Measurements from ENCODE around the gene GPANK1.

Gene GPANK1

DNA sequence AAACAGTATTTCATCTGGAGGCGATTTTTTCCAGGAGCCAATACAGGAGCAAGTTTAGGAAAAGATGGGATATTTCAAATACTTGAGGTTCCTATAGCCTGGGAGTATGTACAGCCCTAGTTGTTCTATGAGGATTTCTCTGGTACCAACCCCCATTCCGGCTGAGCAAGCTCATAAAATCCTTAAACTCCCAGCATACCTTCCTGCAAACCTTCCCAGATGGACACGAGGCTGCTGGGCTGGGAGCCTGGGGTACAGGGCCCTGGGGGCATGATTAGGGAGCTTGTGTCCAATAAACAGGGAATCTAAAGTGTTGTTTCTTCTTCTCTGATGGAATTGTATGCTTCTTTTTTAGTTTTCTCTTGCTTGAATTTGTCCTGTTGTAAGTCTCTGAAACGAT, 42.8 kb downstream of the GPANK1 start:
- TF ChIP-seq TAF1 (IDR thresholded peaks at IDR 0.05; ENCODE audit: borderline replicate concordance, low read depth, low read length) (no peak), POLR2AphosphoS5 (IDR thresholded peaks at IDR 0.05; ENCODE audit: low read depth, low read length) (no peak), POLR2A (IDR thresholded peaks at IDR 0.05; ENCODE audit: low read depth, low read length) (no peak)
- no peak for FAIRE-seq
- DNase-seq (ENCODE audit: insufficient read length): no peak

DNA sequence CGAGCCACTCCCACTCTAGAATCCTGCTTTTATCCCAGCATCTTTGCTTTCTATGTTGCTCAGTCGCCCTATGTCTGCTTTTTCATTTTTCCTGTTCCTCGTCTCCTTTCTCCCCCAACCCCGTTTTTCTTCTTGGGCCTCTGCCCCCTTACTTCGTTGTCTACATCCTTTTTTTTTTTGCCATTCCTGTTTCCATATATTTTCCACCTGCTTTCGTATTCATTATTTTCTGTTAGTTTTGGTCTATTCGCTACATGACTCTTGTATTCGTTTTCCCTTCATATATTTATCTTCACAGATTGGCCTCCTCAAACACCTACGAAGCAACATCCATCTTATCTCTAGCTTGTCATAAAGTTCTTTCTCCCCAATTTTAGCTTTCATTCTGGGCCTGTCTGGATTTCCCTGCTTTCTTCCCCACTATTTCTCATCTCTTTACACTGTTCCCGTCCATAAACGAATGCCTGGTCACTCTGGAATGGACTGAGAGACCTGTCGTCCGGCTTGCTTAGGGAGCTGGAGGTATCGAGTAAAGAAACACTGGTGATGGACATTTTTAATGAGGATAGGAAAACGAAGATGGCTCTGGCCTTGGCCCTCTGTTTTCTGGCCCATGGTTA, 43.4 kb downstream of the GPANK1 start:
- no peak for TF ChIP-seq TAF1 (IDR thresholded peaks at IDR 0.05; ENCODE audit: borderline replicate concordance, low read depth, low read length)
- FAIRE-seq: no peak
- no peak for DNase-seq (ENCODE audit: insufficient read length)

DNA sequence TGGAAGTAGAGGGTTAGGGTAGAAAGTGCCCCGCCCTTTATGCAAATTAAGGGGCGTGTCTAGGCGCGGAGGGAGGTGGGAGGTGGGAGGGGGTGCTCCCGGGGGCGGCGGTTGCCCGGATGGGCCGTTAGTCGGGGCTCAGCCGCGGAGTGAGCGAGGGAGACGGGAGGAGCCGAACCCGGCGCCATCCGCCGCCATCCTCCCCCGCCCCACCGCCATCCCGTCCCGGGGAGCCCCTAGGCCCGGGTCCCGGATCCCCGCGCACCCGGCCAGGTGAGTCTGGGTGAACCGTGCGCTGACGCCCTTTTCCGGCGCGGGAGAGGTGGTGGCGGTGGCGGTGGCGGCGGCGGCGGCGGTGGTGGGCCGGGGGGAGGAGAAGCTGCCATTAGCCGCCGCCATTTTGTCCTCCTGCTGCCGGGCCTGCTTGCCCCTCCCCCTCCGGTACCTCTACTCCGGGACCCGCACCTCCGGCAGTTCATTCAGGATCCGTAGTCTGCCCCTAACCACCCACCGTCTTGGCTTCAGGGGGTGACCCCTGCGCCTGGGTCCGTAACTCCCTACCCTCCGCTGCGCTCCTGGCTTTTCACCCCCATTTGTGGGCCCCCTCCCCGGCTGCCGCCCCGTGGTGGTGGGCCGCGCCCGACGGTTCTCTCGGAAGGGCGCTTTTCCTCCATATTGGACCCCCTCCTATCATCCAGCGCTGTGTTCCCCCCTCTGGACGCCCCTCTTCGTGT, 44.0 kb downstream of the GPANK1 start, which contains the start of gene PRRC2A:
Gene PRRC2A, plus strand, starts transcription at position 130 of the 734 bp plus-strand sequence. CDS start 2,075 bp downstream, outside the sequence.
- FAIRE-seq (no peak), DNase-seq (ENCODE audit: insufficient read length) (peak; percentile 75)
- no peak for TF ChIP-seq POLR2AphosphoS5 (IDR thresholded peaks at IDR 0.05; ENCODE audit: low read depth, low read length)
- peak; percentile 79 for TF ChIP-seq TAF1 (IDR thresholded peaks at IDR 0.05; ENCODE audit: borderline replicate concordance, low read depth, low read length)
- TF ChIP-seq POLR2A (IDR thresholded peaks at IDR 0.05; ENCODE audit: low read depth, low read length): peak; percentile 66

DNA sequence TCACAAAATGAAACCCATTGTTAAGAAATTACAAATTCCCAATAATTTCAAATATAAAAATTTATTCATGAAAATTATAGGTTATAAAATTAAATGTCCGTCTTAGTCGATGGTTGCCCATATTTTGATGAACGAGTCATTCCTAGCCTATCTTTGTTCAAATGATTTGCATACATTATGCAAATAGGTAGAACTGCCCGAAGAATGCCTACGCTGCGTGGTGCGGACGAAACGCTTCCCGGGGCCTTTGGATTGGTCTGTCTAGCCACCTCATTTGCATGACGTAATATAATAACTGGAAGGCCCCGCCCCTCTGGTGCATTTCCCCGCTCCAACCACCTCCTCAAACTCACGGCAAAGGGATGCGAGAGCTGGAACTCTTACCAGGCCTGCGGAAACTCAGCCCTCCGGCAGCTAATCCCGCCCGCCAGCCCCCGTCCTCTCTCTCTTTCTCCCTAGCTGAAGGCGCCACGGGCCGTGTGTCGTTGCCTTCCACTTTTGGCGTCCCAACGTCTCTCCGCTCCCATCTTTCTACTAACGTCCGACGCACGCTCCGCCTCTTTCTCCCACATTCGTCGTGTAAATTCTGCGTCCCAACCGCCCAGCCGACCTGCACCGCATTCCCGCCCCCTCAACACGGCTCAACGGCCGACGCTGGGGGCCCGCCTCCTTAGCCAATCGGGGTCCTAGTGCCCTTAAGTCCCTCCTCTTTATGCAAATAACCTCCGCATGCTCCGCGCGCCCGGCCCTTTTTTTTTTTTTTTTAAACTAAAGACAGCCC, 44.8 kb downstream of the GPANK1 start:
- FAIRE-seq (peak; percentile 93), DNase-seq (ENCODE audit: insufficient read length) (peak; percentile 89)
- TF ChIP-seq TAF1 (IDR thresholded peaks at IDR 0.05; ENCODE audit: borderline replicate concordance, low read depth, low read length) (peak; percentile 54; the same call in 1 of the 2 replicates), POLR2AphosphoS5 (IDR thresholded peaks at IDR 0.05; ENCODE audit: low read depth, low read length) (peak; percentile 94), POLR2A (IDR thresholded peaks at IDR 0.05; ENCODE audit: low read depth, low read length) (peak; percentile 83)

DNA sequence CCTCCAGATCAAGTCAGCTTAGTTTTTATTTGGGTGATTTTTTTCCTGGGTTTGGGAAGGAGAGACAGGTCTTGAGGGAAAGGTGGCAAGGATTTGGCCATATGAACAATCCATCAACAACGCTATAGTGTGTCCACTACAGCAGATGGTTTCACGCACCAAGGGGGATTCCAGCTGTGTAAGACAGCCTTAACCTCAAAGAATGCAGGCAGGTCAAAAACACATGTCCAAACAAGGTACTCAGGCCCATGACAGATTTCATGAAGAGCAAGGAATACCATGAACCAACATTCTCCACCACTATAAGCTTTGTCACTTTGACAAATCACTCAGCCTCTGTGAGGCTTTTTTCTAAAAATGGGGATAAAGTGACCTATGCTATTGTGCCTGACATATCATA, 47.8 kb downstream of the GPANK1 start:
- TF ChIP-seq TAF1 (IDR thresholded peaks at IDR 0.05; ENCODE audit: borderline replicate concordance, low read depth, low read length) (no peak), POLR2AphosphoS5 (IDR thresholded peaks at IDR 0.05; ENCODE audit: low read depth, low read length) (no peak), POLR2A (IDR thresholded peaks at IDR 0.05; ENCODE audit: low read depth, low read length) (no peak)
- FAIRE-seq (peak; percentile 58), DNase-seq (ENCODE audit: insufficient read length) (no peak)

- DNase-seq (ENCODE audit: insufficient read length) (no peak), FAIRE-seq (no peak)
Observed at GRCh38 chr6:31615748-31616147, 49.0 kb downstream of the GPANK1 start.

GRCh38 chr6:31614684-31615578, 49.9 kb downstream of the GPANK1 start, which contains the start of gene AIF1:
Gene AIF1, plus strand, starts transcription at chr6:31615234. Its CDS starts 96 bp downstream, at chr6:31615330.
- DNase-seq (ENCODE audit: insufficient read length) (no peak), FAIRE-seq (no peak)
- no peak for TF ChIP-seq TAF1 (IDR thresholded peaks at IDR 0.05; ENCODE audit: borderline replicate concordance, low read depth, low read length)
- TF ChIP-seq POLR2AphosphoS5 (IDR thresholded peaks at IDR 0.05; ENCODE audit: low read depth, low read length): no peak
- TF ChIP-seq POLR2A (IDR thresholded peaks at IDR 0.05; ENCODE audit: low read depth, low read length): no peak

More at GRCh38 chr6:31615748-31616147, 49.0 kb downstream of the GPANK1 start:
- TF ChIP-seq POLR2A (IDR thresholded peaks at IDR 0.05; ENCODE audit: low read depth, low read length): 0 out of 2 replicates have a peak, but pooled peaks have one; percentile 29
- TF ChIP-seq TAF1 (IDR thresholded peaks at IDR 0.05; ENCODE audit: borderline replicate concordance, low read depth, low read length): no peak

GRCh38 chr6:31614075-31614619, 50.6 kb downstream of the GPANK1 start:
- no peak for DNase-seq (ENCODE audit: insufficient read length)
- FAIRE-seq: no peak
- TF ChIP-seq TAF1 (IDR thresholded peaks at IDR 0.05; ENCODE audit: borderline replicate concordance, low read depth, low read length) (no peak), POLR2AphosphoS5 (IDR thresholded peaks at IDR 0.05; ENCODE audit: low read depth, low read length) (no peak), POLR2A (IDR thresholded peaks at IDR 0.05; ENCODE audit: low read depth, low read length) (no peak)
